Stimulated activated CD8-positive, alpha-beta memory T cell treated with anti-CD3 and anti-CD28 coated beads, Interleukin-7, amount 100 ng/mL, for 24 hours (primary cell): ENCODE data around the gene MCRIP1.
"Not testable (repeated sequence)": the region's sequence is repeated elsewhere in the genome, so short reads cannot be mapped to it uniquely, and the experiment has no call there.

Experiments used
- DNase-seq: peaks from one replicate; pipeline ENCODE4 v3.0.0-alpha.2; 2020; ENCODE audit warnings: low read depth

The MCRIP1 gene

DNA sequence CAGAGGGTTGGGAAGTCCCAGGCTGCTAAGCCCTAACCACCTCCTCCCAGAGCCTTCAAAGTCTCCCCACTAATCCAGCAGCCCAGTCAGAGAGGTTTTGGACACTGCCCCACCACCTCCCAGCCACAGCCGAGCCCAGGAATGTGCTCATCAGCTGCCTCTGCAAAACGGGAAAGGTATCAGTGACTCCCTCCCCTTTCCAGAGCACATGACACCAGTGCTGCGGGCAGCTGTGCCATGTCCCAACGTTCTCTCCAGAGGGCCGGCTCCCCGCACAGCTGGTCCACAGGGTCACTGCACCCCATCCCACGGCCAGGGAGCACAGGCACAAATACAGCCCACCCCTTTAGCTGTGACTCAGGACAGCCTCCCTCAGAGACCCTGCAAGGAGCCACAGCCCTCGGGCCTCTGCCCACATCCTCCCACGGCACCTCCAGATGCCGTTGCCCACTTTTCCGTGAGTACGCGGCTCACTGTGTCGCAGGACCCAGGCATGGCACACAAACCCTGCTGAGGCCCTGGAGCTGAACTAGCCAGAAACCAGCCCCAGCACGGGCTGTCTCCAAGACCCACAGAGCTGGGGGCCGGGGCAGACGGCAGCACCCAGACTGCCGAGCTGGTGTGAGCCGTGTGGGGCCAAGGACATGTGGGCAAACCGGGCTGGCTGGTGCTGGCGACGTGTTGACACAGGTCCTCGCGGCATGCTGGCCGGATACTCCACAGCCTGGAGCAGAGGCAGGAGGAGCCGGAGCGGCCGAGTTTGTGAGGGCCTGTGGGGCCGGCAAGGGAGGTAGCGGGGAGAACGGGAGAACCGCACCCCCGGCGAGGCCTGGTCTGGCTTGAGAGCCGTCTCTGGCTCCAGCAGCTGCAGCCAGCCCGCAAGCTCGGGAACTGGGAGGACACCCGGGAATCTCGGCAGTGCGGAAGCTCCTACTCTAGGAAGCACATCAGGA lies 8.0 kb upstream of the MCRIP1 start:
- DNase-seq, result no peak

DNA sequence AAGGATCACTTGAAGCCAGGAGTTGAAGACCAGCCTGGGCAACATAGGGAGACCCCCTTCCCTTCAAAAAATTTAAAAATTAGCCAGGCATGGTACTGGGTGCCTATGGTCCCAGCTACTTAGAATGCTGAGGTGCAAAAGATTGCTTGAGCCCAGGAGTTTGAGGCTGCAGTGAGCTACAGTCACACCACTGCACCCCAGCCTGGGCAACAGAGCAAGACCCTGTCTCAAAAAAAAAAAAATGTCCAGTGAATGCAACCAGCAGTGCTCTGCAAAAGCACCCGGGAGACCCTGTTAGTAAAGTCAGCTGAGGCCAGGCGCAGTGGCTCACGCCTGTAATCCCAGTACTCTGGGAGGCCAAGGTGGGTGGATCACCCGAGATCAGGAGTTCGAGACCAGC lies 7.0 kb upstream of the MCRIP1 start:
- DNase-seq, result not testable (repeated sequence)

DNA sequence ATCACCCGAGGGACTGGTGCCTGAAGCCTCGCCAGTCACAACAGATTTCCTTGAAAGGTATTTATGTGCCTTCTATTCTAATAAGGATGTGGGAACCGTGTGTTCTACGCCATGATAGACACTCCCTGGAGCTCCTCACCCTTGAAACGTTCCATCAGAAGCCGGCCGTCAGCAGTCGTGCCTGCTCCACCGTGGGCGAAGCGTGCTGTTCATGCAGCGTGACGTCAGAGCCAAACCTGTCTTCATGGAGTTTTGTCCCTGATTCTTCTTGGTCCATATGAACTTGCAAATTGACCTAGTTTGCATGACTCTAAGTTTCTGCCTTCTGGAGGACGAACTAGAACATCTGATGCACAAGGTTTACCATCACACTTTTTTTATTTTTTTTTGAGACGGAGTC lies 6.2 kb upstream of the MCRIP1 start:
- no peak for DNase-seq

DNA sequence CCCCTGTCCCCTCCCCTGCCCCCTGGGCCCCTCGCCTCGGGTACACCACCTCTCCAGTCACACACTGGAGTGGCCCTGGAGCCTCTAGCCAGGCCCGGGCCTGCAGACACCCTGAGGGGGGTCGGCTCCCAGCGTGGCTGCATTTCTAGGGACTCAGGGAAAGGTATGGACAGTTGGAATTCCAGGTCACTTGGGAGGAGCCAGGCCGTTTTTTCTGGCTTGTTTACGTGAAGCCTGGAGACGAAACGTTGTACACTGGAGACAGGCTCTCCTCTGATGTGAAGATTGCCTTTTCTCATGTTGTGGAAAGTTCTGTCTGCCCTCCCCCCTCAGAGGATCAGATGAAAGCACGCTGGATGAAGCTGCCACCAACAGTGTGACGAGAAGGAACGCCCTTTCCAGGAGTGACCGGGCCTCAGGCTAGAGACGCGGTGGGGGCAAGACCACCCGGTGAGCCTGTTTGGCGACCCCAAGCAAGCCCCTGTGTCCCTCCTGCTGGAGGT lies 5.7 kb upstream of the MCRIP1 start:
- no peak for DNase-seq

DNA sequence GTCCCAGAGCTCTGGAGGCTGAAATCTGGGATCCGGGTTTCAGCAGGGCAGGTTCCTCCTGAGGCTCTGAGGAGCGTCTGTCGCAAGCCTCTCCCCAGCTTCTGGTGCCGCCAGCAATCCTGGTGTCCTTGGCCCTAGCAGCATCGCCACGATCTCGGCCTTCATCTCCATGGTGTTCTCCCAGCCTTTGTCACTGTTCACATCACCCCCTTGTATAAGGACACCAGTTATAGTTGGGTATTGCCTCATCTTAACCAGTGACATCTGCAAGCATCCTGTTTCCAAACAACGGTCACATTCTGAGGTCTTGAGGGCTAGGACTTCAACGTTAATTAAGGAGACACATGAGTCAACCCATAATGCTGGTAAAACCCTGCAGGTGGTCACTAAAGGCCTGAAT lies 4.5 kb upstream of the MCRIP1 start:
- DNase-seq, result no peak

DNA sequence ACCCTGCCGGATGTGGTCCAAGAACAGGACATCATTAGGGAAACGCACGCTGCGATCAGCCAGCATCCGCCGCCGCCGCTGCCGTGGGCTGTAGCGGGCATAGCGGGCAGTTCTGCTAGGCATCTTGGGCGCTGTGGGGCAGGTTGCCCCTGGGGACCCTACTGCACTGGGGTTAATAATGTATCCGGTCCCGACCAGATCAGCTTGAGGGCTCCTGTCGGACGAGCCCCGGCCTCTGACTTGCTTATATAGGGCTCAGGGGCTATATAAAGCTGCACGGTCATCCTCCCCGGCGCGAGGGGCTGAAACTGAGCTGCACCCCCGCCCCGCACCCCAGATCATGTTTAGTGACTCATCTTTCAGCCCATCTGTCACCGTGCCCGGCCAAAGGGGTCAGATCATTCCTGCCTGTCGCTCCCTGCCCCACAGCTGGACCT lies 1.8 kb upstream of the MCRIP1 start, which contains the start of gene PPP1R27:
Gene PPP1R27 (minus strand): TSS at position 220 of the 437 bp plus-strand sequence. CDS start 97 bp downstream, at position 123.
- no peak for DNase-seq

DNA sequence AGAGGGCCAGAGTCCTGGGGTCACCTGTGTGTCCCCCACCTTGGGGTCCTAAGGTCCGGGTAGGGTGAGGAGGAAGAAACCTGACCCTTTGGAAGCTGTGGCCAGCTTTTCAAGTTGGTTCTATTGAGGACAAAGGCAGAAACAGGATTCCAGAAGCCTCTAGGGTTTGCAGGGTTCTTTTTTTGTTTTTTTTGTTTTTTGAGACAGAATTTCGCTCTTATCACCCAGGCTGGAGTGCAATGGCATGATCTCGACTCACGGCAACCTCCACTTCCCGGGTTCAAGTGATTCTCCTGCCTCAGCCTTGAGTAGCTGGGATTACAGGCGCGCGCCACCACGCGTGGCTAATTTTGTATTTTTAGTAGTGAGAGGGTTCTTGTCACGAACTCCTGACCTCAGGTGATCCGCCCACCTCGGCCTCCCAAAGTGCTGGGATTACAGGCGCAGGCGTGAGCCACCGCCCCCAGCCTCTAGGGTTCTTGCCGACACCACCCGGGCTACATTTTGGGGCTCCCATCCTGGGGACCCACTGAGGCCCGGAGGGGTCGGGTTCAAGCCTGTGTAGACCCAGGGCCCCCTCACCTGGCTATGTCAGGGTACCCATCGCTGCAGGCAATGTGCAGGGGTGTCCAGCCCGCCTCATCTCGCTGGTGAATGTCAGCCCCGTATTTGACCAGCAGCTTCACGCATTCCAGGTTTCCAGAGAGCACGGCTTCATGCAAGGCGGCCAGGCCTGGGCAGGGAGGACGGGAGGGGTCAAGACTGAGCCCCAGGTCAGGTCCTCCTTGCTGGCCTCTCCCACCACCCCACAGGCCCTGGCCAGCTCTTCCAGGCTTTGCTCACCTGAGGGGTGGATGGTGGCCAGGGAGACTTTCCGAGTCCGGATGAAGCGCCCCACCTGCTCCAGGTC lies 1.1 kb upstream of the MCRIP1 start:
- DNase-seq, result no peak

DNA sequence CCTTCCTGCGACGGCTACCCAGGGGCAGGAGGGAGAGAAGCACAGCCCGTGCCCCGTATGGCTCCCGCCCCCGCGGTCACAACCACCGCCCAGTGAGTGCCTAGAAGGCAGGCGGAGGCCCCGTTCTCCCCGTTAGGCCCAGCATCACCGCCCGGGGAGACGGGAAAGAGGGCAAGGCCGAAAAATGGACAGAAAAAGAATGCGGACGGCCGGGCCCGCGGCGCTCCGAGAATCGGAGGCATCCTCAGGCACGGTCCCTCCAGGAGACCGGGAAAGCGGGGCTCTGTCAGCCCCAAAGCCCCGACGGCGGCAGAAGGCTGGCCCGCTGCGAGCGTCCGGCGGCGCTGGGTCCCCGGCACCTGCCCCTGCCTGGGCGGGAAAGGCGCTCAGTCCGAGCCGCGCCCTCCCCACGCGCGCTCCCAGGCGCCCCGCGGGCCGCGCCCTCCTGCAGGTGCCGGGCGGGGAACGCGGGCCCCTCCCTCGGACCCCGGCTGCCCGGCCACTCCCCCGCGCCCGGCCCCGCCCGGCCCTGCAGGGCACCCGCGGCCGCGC lies 407 bp downstream of the MCRIP1 start:
- DNase-seq, result peak; percentile 25

DNA sequence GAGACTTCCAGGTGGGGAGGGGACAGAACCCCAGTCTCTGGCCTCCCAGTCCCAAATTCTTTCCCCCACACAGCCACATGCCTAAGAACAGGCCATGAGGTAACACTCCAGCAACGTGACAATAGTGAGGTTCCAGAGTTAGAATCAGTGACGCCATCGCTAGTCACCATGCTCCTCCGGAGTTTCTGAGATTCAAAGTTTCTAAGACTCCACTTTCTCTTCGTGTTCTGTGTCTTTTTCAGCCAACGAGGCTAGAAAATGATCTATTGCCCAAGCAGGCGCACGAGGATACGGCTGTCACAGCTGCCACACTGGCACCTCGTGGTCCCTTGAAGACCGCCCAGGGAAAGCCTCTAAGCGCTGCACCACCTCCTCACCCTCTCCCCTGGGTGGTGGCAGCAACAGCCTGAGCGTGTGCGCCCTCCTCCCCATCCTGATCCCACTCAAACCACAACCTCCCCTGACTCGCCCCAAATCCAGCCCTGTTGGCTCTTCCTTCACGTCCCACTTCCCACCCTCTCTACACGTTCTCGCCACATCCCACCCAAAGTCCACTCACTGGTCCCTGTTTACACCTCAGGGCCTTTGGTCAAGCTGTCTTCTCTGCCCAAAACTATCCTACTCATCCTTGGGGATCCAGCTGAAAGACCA lies 1.0 kb downstream of the MCRIP1 start:
- peak; percentile 33 for DNase-seq

DNA sequence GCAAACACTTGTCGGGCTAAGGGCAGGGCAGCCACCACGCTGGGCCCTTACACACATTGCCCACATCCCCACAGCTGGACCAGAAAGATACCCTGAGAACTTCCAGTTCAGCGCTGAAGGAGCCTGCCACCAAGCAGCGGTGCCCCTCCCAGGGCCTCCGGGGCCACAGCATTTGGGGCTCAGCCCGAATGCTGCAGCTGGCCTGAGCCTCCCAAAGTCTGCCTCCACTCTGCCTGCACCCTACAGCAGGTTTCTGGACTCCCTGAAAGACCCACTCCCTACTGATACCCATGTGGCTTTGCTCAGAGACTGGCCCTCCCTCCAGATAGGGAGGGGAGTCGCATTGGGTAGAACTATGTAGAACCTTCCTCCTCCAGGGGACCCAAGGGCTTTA lies 1.5 kb downstream of the MCRIP1 start:
- no peak for DNase-seq

DNA sequence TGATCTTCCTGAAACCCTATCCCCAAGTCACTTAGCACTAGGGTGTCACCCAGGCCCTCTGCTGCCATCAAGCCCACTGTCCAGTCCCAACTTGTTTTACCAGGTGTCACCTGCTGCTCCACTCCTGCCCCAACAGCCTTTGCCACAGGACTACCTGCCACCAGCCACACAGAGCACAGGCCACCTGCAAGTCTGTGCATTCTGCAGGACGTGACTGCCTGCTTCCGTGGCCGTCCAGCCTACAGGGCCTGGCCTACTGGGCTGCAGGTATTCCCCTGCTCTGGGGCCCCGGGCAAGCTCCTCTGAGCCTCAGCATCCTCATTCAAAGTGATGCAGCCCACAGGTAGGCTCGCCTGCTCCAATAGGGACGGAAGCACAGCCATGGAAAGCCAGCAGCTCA lies 3.2 kb downstream of the MCRIP1 start:
- no peak for DNase-seq

DNA sequence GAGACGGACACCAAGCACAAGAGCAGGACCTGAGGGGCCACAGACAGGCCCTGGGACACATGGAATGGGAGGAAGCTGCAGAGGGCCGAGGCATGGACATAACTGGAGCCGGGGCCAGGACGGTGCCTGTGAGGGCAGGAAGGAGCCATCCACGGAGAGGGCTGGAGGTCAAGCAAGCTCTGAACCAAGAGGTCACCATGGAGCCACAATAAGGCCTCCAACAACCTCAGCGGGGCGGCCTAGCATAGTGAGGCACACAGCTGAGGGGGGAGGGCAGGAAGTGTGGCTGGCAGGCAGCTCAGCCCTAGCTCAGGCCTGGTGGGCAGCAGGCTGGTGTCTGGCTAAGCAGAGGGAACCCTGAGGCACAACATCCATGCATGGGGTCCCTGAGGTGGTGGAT lies 4.4 kb downstream of the MCRIP1 start:
- no peak for DNase-seq

DNA sequence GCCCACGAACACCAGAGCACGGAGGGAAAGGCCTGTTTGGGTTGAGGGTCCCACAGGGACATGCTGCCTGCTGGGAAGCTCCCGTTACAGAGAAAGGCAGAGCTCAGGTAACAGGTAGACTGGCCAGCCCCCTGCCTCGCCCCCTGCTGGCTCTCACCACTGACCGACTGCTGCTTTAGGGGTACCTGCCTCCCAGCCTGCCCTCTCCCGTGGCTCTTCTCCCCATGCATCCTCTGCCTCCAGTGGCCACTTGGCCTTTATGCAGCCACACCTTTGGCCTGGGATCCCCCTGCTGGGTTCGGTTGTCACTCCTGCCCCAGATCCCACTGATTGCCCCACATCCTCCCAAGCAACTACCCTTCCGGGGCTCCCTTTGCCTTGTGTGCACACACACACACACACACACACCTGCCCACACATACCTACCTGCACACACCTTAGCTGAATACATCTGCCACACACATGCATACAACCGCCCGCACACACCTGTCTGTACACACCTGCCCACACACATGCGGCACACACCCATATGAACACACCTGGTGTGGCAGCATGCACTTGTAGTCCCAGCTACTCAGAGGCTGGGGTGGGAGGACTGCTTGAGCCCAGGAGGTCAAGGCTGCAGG lies 7.1 kb downstream of the MCRIP1 start:
- no peak for DNase-seq

DNA sequence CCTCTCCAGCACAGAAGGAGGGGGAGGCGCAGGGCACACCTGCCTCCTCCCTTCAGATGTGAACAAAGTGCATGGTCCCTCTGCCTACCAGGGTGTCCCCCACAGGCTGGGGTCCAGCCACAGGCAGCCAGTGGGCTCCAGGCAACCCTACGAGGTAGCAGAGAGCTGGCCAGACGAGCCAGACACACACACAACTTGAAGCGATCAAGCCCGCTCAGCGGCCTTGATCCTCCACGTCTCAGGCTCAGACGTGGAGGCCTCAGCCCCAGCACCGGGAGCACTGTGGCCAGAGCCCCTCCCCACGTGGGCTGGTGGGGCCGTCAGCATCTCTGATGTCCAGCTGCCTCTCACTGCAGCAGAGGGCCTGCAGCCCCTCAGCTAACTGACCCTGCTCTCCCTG lies 8.5 kb downstream of the MCRIP1 start:
- no peak for DNase-seq

DNA sequence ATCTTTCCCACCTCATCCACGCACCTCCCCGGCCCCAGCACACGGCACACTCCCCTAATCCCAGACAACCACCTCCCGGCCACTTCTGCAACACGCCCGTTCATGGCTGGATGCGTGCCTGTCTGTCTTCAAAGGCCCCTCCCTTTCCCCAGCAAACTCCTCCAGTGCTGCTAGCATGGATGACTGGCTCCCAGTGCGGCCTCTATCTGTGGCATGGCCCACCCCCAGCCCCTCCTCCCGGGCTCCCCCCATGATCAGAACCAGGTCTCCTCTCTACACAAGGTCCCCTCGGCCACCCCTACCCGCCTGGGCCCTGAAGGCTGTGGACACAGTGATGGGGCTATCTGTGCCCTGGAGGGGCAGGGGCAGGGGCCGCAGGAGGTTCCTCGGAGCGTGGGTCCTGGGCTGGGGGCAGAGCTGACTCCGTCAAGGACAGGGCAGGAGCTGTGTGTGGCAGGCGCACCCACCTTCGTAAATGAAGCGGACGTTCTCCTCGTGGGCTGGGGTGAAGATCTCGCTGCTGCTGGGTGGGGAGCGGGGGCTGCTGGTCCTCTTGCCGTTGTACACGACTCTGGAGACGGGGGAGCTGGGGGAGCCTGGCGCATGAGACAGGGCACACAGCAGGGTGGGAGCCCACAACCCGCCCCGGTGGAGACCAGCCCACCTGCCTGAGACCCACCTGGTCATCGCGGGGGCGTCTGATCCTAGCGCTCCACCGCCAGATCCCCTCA lies 9.1 kb downstream of the MCRIP1 start:
- no peak for DNase-seq

DNA sequence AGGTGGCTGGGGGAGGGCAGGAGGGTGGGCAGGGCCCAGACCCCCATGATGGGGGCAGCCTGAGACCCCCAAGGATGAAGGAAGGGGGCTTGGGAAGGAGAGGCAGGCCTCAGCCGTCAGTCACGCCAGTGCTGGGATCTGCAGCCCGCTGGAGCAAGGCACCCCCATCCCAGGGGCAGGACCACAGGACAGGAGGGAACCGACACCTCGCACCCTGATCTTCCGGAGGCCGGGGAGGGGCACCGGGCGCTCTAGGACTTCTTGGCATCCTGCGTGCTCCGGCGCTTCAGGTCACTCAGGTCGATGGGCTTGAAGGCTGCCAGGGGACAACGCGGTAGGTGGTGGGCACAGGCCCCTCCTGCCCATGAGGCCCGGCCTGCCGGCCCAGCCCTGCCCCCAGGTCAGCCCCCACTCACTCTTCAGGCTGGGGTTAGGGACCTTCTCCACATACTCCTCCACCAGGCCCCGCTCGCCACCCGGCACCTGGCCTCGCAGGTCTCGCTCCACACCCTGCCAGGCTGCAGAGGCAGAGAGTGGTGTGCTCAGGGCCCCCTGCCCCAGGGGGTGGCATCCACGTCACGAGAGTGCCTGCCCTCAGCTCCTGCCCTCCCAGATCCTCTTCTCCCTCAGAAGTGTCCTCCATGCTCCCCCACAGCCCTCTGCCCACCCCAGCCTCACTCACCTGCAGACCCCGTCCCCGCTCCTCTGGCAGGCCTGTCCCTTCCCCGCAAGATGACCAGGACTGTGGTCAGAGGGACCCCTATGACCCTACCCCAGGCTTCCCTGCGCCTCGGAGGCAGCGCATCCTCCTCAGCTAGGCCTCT lies 9.9 kb downstream of the MCRIP1 start:
- DNase-seq, result no peak

DNA sequence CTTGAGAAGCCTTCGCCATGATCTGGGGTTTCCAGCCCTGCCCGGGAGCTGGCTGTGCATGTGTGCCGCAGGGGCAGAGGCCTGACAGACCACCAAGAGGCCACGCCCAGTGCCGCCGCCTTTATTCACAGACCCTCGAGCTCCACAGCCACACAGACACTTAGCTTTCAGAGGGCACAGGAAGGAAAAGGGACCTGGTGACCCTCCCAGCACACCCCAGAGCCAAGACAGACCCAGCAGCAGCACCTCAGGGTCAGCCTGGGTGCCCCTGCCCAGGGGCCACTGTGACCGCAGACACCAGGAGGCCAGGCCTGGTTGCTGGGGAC lies 10.8 kb downstream of the MCRIP1 start:
- no peak for DNase-seq

DNA sequence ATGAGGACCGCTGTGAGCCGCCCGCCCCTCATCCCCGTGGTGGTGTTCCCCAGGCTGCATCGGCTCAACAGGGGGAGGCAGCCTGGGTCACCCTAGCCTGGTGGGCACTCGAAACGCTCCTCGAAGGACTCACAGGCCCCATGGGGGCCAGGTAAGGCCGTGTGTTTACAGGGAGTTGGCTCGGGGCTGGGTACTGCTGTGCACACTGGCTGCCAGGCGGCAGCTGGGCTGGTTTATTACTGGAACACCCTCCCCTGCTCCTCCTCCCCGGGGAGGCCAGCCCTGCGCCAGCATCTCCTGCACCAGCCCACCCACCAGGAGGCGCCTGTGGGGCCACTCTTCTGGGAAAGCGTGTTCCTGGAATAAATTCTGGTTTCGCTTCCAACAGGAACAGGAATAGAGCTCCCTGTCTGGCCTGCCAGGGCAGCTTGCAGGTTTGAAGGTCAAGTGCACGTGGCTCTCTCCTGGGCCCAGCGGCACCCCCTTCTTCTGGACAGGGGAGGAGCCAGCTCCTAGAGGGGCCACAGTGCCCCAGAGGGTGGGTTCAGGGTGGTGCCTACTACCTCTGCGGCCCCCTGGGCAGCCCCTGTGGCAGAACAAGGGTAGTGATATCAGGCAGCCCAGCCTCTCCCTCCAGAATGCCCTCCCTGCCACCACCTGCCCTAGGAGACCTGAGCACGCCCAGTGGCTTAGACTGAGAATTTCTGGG lies 11.3 kb downstream of the MCRIP1 start:
- no peak for DNase-seq

DNA sequence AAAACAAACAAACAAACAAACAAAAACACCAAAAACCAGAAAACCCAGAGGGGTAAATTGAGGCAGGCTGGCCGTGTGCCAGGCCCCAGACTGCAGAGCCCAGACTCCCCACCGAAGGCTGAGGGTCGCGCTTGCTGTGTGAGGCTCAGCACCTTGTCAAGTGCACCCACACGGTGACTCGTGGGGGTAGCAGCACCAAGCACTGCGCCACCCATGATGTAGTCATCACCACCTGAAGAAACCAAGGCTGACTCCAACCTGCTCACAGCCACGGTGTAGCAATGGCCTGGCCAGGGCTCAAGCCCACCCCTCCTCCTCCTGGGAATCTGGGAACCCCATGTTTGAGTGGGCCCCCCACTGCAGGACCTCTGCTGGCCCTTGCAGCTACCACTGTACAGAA lies 11.9 kb downstream of the MCRIP1 start:
- no peak for DNase-seq
